ENCODE results near the gene SLITRK3.

Gene SLITRK3

GRCh38 chr3:165159760-165160421 is 36.3 kb downstream of the SLITRK3 start:
- TF ChIP-seq SIN3A (IDR thresholded peaks at IDR 0.05; ENCODE audit: borderline replicate concordance, insufficient read depth, low read length) (no peak), TAF1 (IDR thresholded peaks at IDR 0.05; ENCODE audit: borderline replicate concordance, insufficient read depth, low read length) (no peak), FOXP2 (optimal IDR thresholded peaks at IDR 0.05; ENCODE audit: borderline replicate concordance, extremely low read depth, extremely low read length, insufficient read depth) (no peak), POLR2AphosphoS5 (IDR thresholded peaks at IDR 0.05; ENCODE audit: low read depth, low read length) (no peak), REST (IDR thresholded peaks at IDR 0.05; ENCODE audit: insufficient read depth in 1 of 2, low read depth in 2 of 2, low read length in 2 of 2) (no peak)

- TF ChIP-seq POLR2AphosphoS5 (IDR thresholded peaks at IDR 0.05; ENCODE audit: low read depth, low read length) = no peak
- no peak for TF ChIP-seq SIN3A (IDR thresholded peaks at IDR 0.05; ENCODE audit: borderline replicate concordance, insufficient read depth, low read length)
- TF ChIP-seq REST (IDR thresholded peaks at IDR 0.05; ENCODE audit: insufficient read depth in 1 of 2, low read depth in 2 of 2, low read length in 2 of 2) = no peak
- no peak for TF ChIP-seq TAF1 (IDR thresholded peaks at IDR 0.05; ENCODE audit: borderline replicate concordance, insufficient read depth, low read length)
- TF ChIP-seq FOXP2 (optimal IDR thresholded peaks at IDR 0.05; ENCODE audit: borderline replicate concordance, extremely low read depth, extremely low read length, insufficient read depth) = no peak
Measured at GRCh38 chr3:165158011-165158410, 38.2 kb downstream of the SLITRK3 start.

- TF ChIP-seq REST (IDR thresholded peaks at IDR 0.05; ENCODE audit: insufficient read depth in 1 of 2, low read depth in 2 of 2, low read length in 2 of 2) (no peak), SIN3A (IDR thresholded peaks at IDR 0.05; ENCODE audit: borderline replicate concordance, insufficient read depth, low read length) (no peak), POLR2AphosphoS5 (IDR thresholded peaks at IDR 0.05; ENCODE audit: low read depth, low read length) (no peak), TAF1 (IDR thresholded peaks at IDR 0.05; ENCODE audit: borderline replicate concordance, insufficient read depth, low read length) (no peak), FOXP2 (optimal IDR thresholded peaks at IDR 0.05; ENCODE audit: borderline replicate concordance, extremely low read depth, extremely low read length, insufficient read depth) (no peak)
Measured at GRCh38 chr3:165156757-165157420, 39.3 kb downstream of the SLITRK3 start.

- TF ChIP-seq TAF1 (IDR thresholded peaks at IDR 0.05; ENCODE audit: borderline replicate concordance, insufficient read depth, low read length) (no peak), REST (IDR thresholded peaks at IDR 0.05; ENCODE audit: insufficient read depth in 1 of 2, low read depth in 2 of 2, low read length in 2 of 2) (no peak), SIN3A (IDR thresholded peaks at IDR 0.05; ENCODE audit: borderline replicate concordance, insufficient read depth, low read length) (no peak), FOXP2 (optimal IDR thresholded peaks at IDR 0.05; ENCODE audit: borderline replicate concordance, extremely low read depth, extremely low read length, insufficient read depth) (no peak), POLR2AphosphoS5 (IDR thresholded peaks at IDR 0.05; ENCODE audit: low read depth, low read length) (no peak)
Measured at GRCh38 chr3:165148876-165149441, 47.2 kb downstream of the SLITRK3 start.

Data from PFSK-1 (cell line).